Measurements from ENCODE around the gene FXYD4. TPM values are rescaled to one million over a fixed set of nuclear protein-coding genes. Genes with fewer than 3 reads are reported as not detected.

FXYD4 gene
- total RNA-seq, 4 donors from 2014 or later = not detected

- Histone ChIP-seq H3K27me3 (peaks cover 0 to 26% (median 3%) of the 10 kb centered on the region in 4 donors), H3K36me3 (no peaks in the 10 kb centered on the region), H3K27ac (no peak overlapping the region), H3K4me1 (peaks cover 0 to 24% (median 0%) of the 10 kb centered on the region in 3 donors), H3K9me3 (no peaks in the 10 kb centered on the region), H3K4me3 (no peak overlapping the region)
- DNase-seq = no peak
- intact Hi-C loops (cut with DNase I) = no loop called here
- no peak for TF ChIP-seq POLR2A (IDR thresholded peaks at IDR 0.05)
- TF ChIP-seq CTCF (IDR thresholded peaks at IDR 0.05) = no peak
- 26 to 52% methylated on average over 6 to 9 of the region's 14 CpGs for whole genome bisulfite sequencing, 2 donors
Measured at GRCh38 chr10:43351301-43351700, 20.1 kb upstream of the FXYD4 start.

GRCh38 chr10:43352951-43353350 lies 18.5 kb upstream of the FXYD4 start:
- intact Hi-C loops (cut with DNase I) = no loop called here
- Histone ChIP-seq H3K27ac (no peak overlapping the region), H3K9me3 (no peaks in the 10 kb centered on the region), H3K27me3 (peaks cover 0 to 26% (median 3%) of the 10 kb centered on the region in 4 donors), H3K4me1 (peaks cover 0 to 27% (median 0%) of the 10 kb centered on the region in 3 donors), H3K36me3 (no peaks in the 10 kb centered on the region), H3K4me3 (no peak overlapping the region)
- TF ChIP-seq POLR2A (IDR thresholded peaks at IDR 0.05) (no peak), CTCF (IDR thresholded peaks at IDR 0.05) (no peak)
- WGBS, 2 donors = 50 to 94% methylated on average over 5 to 7 of the region's 7 CpGs
- DNase-seq = no peak

- intact Hi-C loops (cut with DNase I) = no loop called here
Measured at GRCh38 chr10:43353495-43354329, 17.7 kb upstream of the FXYD4 start.

GRCh38 chr10:43354330-43354635 lies 17.2 kb upstream of the FXYD4 start:
- peaks cover 0 to 23% (median 0%) of the 10 kb centered on the region in 3 donors for H3K4me1 ChIP-seq
- WGBS, 2 donors = 50 to 75% methylated on average over 1 to 2 of the region's 2 CpGs
- TF ChIP-seq POLR2A (IDR thresholded peaks at IDR 0.05) (no peak), CTCF (IDR thresholded peaks at IDR 0.05) (no peak)
- H3K9me3 ChIP-seq = no peaks in the 10 kb centered on the region
- H3K36me3 ChIP-seq = no peaks in the 10 kb centered on the region
- H3K27ac ChIP-seq = no peak overlapping the region
- no peak for DNase-seq
- H3K27me3 ChIP-seq = peaks cover 0 to 22% (median 3%) of the 10 kb centered on the region in 4 donors
- H3K4me3 ChIP-seq = no peak overlapping the region
- intact Hi-C loops (cut with DNase I) = no loop called here

More at GRCh38 chr10:43353495-43354329, 17.7 kb upstream of the FXYD4 start:
- H3K4me3 ChIP-seq = no peak overlapping the region
- no peak overlapping the region for H3K27ac ChIP-seq
- H3K36me3 ChIP-seq = no peaks in the 10 kb centered on the region
- peaks cover 0 to 23% (median 0%) of the 10 kb centered on the region in 3 donors for H3K4me1 ChIP-seq
- H3K27me3 ChIP-seq = peaks cover 0 to 26% (median 3%) of the 10 kb centered on the region in 4 donors
- DNase-seq = no peak
- no peaks in the 10 kb centered on the region for H3K9me3 ChIP-seq
- TF ChIP-seq POLR2A (IDR thresholded peaks at IDR 0.05) (no peak), CTCF (IDR thresholded peaks at IDR 0.05) (no peak)
- 34 to 35% methylated on average over 3 of the region's 3 CpGs for WGBS, 2 donors

GRCh38 chr10:43354879-43355380 lies 16.5 kb upstream of the FXYD4 start:
- peaks cover 0 to 23% (median 0%) of the 10 kb centered on the region in 3 donors for H3K4me1 ChIP-seq
- no peak overlapping the region for H3K4me3 ChIP-seq
- no peak overlapping the region for H3K27ac ChIP-seq
- DNase-seq = no peak
- no peaks in the 10 kb centered on the region for H3K36me3 ChIP-seq
- peaks cover 0 to 16% (median 3%) of the 10 kb centered on the region in 4 donors for H3K27me3 ChIP-seq
- TF ChIP-seq POLR2A (IDR thresholded peaks at IDR 0.05) = no peak
- TF ChIP-seq CTCF (IDR thresholded peaks at IDR 0.05) = no peak
- no peaks in the 10 kb centered on the region for H3K9me3 ChIP-seq
- intact Hi-C loops (cut with DNase I) = no loop called here
- WGBS, 2 donors = 15 to 20% methylated on average over 2 of the region's 2 CpGs
